ENCODE results near the gene EFNA2.
"Not testable (repeated sequence)": the region's sequence is repeated elsewhere in the genome, so short reads cannot be mapped to it uniquely, and the experiment has no call there.

Gene EFNA2

DNA sequence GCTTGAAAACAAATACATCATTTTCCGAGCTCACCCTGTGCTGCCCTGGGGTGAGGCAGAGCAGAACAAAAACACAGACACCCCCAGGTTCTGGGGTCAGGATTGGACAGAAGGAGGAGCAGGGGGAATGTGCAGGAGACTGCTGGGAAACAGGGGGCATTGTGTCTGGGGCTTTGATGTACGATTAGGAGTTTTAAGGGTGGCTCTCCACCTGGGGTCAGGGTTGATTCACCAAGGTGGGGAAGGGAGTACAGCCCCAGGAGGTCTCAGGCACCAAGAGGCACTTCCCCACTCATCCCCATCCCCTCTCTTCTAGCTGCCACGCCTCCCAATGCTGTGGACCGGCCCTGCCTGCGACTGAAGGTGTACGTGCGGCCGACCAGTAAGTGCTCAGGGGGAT is 12.6 kb downstream of the EFNA2 start:
- DNase-seq (ENCODE audit: low spot score) = no peak

DNA sequence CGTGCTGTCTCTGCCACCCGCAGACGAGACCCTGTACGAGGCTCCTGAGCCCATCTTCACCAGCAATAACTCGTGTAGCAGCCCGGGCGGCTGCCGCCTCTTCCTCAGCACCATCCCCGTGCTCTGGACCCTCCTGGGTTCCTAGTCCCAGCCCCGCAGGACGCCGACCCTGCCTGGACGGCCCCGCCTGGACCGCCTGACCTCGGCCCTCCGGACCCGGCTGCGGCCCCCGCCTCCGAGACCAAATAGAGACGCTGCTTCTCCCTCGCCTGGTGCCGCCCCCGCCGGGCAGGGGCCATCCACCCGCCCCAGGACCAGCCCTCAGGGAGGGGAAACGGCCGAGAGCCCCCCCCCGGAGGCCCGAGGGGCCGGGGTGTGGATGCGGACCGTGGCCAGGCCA is 14.1 kb downstream of the EFNA2 start:
- DNase-seq (ENCODE audit: low spot score) = no peak

DNA sequence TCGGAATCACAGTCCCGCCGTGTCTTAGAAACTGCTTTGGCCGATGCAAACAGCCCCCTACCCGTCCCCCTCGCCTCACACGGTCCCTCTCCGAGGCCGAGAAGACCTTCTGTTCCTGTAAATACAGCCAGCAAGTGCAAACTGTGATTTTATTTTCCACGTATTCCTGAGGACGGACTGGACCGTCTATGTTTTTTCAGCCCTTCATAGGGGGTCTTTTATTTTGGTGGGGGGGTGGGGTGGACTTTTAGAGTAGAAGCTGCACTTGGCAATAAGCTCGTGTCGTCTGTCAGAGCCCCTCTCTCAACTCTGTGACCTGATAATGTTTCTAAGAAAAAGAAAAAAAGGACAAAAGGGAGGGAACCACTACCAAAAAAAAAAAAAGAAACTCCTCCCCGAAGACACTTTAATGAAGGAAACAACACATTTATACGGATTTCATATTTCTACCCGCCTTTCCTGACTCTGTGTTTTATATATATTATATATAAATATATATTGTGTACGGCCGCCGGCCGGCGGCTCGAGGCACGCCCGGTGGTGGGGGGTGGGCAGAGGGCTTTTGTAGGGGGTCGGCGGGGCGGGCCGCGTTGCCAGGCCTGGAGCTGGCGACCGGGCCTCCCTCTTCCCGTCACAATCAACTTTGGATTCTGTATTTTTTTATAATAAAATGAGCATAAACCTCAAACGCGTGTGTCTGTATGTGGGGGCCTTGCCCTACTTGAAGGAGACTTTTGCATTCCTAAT is 15.2 kb downstream of the EFNA2 start:
- DNase-seq (ENCODE audit: low spot score) = no peak

DNA sequence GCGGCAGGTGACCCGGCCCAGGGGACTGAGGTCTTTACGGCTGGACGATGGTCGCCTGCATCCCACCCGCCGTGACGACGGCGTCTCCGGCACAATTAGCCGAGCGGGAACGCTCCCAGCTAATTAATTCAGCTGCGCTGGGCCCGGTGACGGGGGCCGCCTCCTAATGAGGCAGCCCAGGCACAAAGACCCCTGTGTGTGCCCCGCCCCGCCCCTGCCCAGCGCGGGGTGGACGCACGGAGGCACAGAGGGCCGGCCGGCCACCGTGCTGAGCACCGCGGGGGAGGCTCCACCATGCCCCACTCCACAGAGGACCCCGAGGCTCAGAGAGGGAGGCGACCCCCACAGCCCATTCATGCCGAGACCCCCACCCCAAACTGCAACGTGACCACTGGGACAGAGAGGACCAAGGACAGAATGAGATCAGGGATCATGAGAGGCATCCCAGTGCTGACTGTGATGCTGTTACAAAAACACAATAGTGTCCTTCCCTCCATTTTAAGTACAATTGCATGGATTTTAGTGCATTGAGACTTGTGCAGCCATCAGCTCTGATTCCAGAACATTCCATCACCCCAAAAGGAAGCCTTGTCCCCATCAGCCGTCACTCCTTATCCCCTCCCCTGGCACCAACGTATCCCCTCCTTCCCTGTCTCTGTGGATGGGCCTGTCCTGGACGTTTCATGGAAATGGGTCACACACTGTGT is 17.0 kb downstream of the EFNA2 start:
- DNase-seq (ENCODE audit: low spot score) = no peak

DNA sequence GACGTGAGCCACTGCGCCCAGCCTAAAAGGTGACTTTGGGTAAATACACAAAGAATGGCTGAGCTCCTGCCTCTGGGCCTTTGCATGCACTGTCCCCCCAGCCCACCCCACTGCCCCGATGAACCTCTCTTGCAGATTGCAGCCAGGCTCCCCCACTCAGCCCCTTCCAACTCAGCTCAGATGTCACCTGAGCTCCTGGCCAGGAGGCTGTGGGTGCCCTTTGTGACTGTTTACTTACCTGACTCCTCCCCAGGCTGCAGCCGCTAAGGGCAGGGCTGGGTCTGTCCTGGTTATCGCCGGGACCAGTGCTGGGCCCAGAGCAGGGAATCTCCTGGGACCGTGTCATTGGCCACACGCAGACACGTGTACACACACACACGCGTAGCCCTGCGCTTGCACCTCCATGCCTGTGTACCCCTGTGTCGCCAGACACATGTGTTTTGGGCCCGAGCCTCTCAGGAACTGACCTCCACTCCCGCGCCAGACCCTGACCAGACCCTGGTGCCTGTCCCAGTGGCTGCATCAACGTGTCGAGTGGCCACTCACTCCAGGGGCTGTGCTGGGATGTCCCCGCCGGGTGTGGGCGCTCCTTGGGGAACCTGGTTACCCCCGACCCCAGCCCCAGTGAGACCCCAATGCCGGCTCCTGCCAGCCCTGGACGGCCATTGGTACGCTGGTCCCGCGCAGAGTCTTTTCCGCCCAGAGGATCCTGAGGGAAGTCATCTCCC is 18.7 kb downstream of the EFNA2 start:
- DNase-seq (ENCODE audit: low spot score) = no peak

DNA sequence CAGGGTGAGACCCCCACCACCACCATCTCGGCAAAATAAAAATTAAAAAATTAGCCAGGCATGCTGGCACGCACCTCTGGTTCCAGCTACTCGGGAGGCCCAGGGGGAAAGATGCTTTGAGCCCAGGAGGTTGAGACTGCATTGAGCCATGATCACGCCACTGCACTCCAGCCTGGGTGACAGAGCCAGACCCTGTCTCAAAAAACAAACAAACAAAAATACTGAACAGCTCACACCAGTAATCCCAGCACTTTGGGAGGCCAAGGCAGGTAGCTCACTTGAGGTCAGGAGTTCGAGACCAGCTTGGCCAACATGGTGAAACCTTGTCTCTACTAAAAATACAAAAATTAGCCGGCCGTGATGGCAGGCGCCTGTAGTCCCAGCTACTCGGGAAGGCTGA is 19.7 kb downstream of the EFNA2 start:
- DNase-seq (ENCODE audit: low spot score) = not testable (repeated sequence)

DNA sequence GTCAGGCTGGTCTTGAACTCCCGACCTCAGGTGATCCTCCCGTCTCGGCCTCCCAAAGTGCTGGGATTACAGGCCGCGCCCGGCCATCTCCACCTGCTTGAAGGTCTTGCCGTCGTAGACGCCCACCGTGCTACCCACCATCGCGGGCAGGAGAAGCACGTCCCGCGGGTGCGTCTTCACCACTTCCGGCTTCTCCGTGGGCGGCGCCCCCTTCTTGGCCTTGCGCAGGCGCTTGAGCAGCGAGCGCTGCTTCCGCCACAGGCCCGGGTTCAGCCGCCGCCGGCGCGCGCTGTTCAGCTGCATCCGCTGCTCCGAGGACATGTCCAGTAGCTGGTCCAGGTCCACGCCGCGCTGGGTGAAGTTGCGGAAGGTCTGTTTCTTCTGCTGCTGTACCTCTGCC is 21.6 kb downstream of the EFNA2 start:
- no peak for DNase-seq (ENCODE audit: low spot score)

DNA sequence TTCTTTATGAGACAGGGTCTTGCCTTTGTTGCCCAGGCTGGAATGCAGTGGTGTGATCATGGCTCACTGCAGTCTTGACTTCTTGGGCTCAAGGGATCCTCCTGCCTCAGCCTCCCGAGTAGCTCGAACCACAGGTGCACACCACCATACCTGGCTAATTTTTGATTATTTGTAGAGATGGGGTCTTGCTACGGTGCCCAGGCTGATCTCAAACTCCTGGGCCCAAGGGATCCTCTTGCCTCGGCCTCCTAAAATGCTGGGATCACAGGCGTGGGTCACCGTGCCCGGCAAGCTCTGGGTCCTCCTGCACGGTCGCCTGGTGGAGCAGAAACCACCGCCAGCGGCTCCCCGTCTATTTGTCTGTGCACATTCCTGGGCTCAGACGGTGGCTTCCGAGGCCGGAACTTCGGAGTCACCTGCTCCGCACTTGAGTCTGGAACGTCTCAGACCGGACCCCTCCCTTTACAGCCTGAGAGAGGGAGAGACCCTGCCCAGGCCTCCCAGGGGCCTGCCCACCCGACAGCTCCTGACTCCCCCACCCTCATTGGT is 22.2 kb downstream of the EFNA2 start:
- no peak for DNase-seq (ENCODE audit: low spot score)

DNA sequence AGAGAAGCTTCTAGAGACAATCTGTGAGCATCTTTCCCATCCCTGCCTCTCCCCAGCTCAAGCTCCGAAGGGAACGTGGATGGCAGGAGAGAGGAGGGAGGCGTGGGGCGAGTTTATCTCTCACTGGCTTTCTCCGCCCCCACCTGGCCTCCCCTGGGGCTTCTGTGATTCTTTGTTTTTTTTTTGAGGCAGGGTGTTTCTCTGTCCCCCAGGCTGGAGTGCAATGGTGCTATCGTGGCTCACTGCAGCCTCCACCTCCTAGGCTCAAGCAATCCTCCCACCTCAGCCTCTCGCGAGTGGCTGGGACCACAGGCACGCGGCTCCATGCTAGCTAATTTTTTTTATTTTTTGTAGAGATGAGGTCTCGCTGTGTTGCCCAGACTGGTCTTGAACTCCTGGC is 23.0 kb downstream of the EFNA2 start:
- no peak for DNase-seq (ENCODE audit: low spot score)

DNA sequence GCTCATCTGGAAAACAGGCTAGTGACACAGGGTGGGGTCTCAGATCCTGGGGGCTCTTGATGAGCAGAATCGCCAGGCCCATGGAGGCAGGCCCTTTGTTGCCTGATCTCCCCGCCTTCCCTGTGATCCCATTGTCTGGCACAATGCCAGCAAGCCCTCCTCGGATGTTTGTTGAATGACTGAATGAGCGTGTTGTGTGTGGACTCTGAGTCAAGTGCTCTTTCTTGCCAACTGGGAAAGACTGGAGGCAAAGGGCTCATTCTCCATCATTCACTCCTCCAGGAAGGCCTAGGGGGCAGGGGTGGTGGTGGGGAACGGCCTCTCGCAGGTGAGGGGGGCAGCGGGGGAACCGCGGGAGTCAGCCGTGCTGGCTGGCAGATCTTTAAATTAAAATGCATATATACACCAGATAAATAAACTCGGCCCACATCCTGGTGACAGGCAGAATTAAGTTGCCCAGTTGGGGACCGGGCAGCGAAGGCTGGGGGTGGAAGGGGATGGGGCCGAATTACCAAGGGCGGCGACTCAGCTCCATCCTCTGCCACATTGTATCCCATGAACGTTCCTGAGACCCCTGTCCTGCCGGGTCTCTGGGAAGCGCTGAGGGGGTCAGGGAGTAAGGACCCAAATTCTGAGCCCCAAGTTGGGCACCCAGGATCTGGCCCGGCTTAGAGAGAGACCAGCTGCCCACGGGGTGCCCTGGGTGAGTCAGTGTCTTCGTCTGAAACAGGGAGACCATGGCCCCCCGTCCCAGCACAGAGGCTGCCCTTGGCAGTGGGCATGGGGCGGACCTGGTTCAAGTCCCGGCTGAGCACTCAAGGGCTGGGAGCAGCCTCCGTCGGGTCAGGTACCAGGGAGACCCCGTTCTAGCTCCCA is 24.5 kb downstream of the EFNA2 start:
- DNase-seq (ENCODE audit: low spot score) = no peak

DNA sequence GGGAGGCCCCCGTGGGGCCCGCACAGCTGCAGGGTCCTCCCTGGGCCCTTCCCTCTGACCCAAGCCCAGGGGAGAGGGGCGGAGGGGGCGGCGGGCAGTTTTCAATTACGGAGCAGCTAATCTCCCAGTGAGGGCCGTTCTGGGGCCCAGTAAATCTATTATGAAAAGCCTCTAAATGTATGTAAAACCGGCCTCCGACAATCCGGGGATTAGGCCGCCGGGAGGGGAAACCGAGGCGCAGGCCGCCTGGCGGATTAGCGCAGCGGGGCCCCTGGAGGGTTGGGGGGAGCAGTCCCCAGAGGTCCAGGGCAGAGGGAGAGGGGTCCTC is 25.1 kb downstream of the EFNA2 start:
- DNase-seq (ENCODE audit: low spot score) = no peak

DNA sequence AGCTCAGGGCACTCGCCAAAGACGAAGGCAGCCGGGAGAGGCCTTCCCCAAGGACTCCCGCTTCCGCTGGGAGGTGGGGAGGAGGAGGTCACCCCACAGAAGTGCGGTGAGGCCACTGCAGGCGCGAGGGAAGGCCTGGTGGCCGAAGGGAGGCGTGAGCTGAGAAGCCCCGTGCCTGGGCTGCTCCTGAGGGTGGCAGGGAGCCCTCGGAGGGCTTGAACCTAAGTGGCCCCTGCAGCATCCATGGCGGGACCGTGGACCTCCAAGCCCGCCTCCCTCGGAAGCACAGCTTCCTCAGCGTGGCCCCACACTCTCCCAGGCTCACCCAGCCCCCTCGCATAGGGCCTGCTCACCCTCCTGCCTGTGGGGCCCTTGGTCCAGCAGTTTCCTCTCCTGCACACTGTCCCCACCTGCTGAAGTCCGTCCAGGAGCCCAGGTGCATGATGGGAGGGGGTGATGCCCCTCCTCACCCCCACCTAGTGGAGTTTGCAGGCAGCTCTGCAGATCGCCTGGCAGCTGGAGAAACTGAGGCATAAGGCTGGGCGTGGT is 25.9 kb downstream of the EFNA2 start:
- no peak for DNase-seq (ENCODE audit: low spot score)

DNA sequence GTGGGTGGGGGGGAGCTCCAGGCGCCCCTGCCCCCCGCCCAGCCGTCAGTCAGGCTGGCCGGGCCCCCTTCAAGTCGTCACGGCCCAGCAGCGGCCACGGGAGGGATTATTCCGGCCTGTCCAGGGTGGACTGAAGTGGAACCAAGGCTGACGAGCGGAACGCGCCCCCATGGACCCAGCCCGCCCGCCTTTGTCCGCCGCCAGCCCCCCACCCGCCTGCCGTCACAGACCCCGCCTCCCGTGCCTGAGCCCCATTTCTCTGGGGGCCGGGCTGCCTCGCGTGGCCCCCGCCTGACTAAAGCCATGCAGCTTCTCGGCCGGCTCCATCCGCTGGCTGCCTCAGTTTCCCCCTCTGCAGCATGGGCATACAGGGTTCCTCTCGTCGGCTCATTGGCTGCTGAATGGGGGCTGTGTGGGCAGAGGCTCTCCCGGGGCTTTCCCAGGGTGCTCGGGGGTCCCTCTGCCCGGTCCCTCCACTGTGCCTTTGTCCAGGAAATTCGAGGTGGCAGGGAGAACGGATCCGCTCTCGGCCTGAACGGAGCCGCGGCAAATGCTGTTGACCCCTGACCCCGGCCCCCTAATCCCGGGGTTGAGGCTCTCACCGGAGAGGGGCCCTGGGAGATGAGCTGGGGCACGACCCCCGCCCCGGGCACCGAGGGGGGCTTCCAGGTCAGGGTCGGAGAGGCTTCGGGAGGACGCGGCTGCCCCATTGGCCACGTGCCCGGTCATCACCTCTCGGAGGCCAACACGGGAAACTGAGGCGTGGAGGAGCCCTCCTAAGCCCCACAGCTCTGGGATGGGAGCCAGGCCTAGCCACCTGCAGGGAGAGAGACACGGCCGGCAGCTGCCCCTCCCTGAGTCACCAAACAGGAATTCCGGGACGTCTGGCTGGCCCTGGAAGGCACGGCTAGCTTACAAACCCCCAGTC is 27.4 kb downstream of the EFNA2 start:
- peak; percentile 79 for DNase-seq (ENCODE audit: low spot score)

DNA sequence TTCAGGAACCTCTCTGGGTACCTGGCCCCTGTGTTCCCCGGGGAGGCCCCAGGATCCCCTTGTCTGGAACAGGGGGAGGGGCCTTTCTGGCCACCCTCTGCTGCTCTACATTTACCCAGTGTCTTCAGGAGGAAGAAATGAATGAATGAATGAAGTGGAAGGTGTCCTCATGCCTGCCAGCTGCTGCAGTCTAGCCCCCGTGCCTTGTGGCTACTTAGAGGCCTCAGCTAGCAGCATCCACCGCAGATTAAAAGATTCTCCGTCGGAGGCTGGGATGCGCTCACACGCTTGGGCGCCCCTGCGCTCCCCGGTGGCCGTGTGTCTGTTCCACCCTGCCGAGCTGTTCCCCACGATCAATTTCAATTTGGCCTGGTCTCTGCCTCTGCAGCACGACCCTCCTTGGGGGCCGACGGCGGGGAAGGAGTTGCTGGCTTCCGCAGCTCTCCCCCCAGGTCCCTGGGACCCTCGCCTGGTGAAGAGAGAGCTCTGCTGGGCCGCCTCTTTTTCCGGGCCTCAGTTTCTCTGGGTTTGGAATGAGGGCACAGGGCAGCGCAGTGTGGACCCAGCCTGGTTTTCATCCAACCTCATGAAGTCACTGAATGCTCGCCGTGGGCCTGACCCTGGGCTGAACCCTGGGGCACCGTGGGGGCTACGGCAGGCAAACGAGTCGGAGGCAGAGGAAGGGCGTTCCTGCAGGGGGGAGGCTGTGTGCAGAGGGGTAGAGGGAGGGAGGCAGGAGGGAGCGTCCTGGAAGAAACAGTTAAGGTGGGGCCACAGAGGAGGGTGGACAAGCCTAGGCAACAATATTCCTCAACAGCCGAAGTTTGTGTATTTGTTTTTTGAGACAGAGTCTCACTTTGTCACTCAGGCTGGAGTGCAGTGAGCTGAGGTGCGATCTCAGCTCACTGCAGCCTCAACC is 28.3 kb downstream of the EFNA2 start:
- no peak for DNase-seq (ENCODE audit: low spot score)

DNA sequence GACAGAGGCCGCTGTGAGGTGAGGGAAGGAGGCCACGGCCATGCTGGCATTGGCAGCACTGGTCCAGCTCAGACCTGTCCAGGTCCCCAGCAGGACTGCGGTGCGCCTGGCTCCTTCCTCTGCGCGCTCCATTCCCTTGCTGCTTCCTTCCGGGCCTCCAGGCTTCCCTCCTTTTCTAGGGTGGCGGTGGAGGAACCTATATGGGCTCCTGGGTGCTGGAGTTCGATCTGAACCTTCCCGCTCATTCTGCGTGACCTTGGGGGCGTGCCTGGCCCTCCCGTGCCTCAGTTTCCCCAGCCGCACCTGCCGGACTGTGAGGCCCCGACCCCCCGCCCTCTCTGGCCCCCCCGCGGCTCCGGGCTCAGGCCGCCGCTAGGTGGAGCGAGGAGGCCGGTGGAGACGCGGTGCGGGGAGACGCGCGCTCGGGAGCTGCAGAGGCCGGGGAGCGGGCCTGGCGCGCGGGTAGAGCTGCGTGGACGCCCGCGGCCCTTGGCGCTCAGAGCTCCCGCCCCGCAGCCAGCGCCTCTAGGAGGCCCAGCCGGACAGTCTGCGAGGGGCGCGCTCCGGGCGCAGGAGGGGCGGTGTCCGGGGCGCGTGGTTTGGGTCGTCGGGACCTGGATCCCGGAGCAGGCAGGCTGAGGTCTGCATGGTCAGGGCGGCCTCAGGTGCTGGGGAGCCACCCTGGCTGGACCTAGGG is 29.9 kb downstream of the EFNA2 start:
- peak; percentile 90 for DNase-seq (ENCODE audit: low spot score)

DNA sequence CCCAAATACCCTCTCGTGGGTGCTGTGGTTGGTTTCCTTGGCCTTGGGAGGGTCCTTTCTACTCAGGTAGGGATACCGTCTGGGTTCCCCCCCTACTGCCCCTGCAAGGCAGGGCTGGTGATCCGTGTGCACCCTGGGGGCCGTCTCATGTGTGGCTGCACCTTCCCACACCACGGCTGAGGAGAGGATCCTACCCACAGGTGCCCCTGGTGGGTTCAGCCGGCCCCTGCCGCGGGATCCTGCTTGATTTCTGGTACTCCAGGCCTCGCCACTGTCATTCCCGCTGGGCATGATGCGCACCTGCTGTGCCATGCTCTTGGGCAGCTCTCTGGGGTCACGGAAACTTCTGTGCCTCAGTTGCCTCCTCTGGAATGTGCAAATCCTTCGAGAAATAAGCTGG is 30.8 kb downstream of the EFNA2 start:
- no peak for DNase-seq (ENCODE audit: low spot score)

DNA sequence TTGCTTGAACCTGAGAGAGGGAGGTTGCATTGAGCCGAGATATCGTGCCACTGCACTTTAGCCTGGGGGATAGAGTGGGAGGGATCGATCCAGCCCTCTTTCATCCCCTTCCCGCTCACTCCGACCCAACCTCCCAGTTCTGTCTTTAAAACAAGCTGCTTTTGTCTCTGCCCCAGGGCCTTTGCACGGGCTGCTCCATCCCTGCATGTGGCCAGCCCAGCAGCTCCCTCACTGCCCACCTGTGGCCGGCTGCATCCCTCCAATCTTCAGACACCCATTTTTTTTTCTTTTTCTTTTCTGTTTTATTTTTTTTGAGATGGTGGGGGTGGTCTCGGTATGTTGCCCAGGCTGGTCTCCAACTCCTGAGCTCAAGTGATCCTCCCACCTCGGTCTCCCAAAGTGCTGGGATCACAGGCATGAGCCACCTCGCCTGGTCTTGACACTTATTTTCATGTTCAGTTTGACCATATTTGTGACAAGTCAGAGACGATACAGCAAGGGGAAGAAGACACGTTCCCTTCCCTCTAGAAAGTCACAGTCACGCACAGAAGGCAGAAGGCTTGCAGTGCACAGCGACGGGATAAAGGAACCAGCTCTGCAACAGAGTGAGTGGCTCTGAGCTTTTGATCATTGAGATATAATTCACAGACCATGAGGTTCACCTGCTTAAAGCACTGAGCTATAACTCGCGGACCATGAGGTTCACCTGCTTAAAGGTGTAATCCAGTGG is 31.8 kb downstream of the EFNA2 start:
- DNase-seq (ENCODE audit: low spot score) = no peak
